GM12891 (cell line): ENCODE results near the gene EXOSC3.

Experiments used
- POLR2AphosphoS5 ChIP-seq: IDR thresholded peaks from 2 replicates; pipeline ENCODE4 v1.6.1; 2011; ENCODE audit warnings: low read depth, low read length, control low read depth
- TAF1 ChIP-seq: IDR thresholded peaks from 2 replicates; pipeline ENCODE4 v1.6.1; 2011; ENCODE audit warnings: low read depth, low read length, control low read depth

DNA sequence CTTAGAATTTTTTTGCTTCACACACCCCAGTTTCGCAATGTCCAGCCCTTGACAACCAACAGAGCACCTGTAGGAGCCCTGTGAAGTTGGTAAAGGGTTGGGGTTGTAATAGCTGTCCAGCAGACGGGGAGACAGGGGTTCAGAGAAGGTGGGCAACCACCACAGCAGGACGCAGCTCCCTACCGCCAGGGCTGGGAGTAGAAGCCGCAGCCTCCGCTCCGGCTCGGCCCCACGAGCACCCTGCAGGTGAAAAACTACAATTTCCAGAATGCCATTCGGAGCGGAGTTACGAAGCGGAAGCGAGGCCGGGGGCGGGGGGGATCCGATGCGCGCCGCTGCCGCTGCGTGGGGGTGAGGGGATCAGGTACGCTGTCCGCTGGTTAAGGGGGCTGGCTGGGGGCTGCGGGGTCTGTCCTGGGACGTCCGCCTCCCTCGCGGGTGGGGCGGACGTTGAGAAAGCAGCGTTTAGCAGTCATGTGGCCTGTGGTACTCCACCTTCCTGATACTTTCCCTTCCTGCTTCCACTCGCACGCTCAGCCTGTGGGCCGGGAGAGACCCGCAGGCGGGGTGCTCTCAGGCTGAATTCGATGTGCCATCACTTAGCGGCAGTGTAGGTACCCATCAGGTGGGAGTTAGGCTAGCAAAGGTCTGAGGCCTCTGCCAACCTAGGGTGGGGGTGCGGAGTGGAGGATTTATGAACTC lies 31.2 kb downstream of the EXOSC3 start, which contains the start of gene TRMT10B:
- no peak for TF ChIP-seq TAF1
- peak; percentile 57; the same call in 1 of the 2 replicates for TF ChIP-seq POLR2AphosphoS5
